GM18873 (cell line): ENCODE results near the gene SYP.
"Not testable (repeated sequence)": the region's sequence is repeated elsewhere in the genome, so short reads cannot be mapped to it uniquely, and the experiment has no call there.

ENCODE experiments used
- ATAC-seq: cut with Tn5 transposase; IDR thresholded peaks from one replicate; pipeline ENCODE4 v1.9.1; 2021; ENCODE audit warnings: mild to moderate bottlenecking, moderate library complexity, moderate number of reproducible peaks; ENCODE audit not compliant: unreplicated experiment, low FRiP score

Gene SYP

DNA sequence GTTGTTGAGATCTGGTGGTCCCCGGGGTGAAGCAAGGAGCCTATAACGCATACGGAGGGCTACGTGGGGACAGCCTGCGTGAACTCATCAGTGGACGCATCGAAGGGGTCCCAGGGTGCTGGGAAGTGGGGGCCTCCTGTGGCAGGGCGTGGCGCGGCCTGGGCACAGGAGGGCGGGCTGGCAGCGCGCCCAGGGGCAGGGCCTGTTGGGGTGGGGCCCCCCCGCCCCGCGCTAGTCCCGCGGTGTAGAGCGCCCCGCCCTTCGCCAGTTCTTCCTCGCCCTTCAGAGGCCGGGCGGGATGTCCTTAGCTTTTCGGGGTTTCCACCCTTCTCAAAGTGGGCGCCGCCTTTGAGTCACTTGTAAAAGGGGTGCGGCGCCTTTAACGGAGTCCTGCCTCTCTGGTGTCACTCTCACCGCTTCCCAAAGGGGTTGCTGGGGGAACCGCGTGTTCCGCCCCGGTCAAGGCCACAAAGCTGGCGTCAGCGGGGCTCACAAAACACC, 27.7 kb downstream of the SYP start:
- peak; percentile 49 for ATAC-seq

DNA sequence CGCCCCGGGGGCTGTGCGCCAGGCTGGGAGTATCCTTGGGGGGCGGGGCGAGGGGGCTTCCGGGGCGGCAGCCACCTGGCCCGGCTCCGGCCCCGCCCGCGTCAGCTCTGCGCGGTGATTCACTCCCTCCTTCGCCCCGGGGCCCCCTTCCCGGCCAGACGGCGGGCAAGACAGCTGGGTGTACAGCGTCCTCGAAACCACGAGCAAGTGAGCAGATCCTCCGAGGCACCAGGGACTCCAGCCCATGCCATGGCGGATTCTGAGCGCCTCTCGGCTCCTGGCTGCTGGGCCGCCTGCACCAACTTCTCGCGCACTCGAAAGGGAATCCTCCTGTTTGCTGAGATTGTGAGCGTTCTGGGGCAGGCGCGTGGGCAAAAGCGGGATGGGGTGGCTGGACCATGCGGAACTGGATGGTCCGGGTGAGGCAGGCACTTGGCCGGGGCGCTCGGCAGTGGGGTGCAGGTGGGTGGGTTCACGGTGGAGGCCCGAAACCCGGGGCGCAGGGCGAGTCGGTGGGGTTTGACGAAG, 28.2 kb downstream of the SYP start, which contains the start of gene PLP2:
Gene PLP2, plus strand, starts transcription at position 147 of the 528 bp plus-strand sequence. Its CDS starts 103 bp downstream, at position 250.
- no peak for ATAC-seq

DNA sequence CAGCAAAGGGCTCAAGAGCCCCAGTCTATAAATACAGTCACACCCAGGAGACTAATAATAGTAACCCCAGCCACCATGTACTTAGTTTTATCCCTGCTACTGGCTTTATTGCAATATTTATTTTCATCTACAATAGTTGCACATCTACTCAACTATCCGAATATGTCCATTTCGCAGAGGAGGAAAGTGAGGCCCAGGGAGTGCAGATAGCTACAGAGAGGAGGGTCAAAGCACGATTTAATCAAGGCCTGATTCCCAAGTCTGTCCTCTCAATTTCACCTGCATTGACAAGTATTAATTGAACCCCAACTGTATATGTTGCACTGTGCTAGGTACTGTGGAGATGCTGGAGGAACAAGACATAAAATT, 32.3 kb downstream of the SYP start:
- no peak for ATAC-seq

DNA sequence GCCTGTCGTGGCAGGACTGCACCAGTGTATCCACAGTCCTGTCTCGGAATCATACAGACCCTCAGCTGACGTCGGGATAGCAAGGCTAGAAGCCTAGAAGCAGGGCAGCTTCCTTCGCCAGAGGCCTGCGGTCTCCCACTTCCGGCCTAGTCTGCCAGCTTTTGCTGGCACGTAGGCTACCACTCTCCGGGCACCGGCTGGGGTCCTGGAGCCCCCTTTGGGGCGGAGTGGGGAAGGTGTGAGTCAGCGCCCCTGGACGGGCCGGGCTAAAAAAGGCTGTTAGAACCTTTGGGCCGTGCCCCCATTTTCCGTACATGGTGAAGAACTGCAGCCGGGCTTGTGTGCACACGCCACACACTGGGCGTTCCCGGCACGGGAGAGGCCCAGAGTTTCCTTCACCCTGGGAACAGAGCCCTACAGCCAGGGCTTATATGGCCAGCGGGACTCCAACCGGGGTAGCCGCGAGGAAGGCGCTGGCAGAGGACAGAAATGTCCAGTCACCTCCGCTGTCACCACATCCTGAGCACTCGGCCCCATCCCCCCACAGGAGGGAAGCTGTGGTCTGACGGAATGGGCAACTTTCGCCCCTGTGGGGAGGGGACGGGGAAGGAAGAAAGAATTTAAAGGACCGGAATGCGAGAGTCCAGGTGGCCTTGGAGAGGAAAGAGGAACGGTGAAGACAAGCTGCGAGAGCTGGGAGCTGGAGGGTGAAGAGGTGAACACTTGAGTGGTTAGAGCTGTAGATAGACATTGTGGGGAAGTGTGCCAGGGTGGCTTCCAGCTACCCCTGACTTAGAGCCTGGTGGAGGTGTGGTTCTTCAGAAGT, 32.9 kb downstream of the SYP start:
- ATAC-seq: no peak

DNA sequence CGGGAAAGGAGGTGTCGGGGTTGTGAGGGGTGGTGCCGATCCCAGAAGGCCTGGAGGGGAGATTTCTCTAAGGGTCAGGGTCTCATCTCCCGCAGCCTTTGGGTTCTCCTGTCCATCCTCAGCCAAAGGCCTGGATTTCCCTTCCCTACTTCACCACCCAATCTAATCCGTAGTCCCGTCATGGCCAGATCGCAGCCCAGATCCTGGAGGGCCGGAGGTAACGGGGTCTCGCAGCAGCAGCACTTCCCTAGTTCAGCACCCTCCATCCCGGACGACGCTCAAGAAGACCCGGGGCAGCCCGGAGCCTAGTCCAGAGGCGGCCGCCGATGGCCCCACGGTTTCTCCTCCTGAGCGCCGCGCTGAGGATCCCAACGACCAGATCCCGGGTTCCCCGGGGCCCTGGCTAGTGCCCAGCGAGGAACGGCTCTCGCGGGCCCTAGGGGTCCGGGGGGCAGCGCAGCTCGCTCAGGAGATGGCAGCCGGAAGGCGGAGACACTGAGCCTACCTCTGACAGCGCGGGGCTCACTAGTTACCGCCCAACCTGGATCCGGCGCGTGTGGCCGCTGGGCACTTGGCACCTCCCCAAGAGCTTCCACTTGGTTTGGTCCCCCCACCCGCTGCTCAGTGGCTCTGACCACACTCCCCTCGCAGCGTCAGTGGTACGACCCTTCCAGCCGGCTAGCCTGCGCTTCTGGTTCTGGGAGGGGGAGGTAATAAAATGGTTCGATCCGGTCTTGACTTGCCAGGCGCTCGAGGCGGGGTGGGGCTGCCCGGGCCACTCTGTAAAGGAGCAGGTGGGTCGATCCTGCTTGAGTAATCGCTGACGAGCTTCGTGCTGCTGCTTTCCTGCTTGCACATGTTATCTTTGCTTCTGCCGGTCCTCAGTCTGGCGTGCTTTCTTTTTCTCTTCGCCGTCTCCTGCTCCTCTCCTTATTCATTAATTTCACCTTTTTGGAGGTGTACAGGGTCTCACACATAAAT, 33.8 kb downstream of the SYP start:
- peak; percentile 41 for ATAC-seq

DNA sequence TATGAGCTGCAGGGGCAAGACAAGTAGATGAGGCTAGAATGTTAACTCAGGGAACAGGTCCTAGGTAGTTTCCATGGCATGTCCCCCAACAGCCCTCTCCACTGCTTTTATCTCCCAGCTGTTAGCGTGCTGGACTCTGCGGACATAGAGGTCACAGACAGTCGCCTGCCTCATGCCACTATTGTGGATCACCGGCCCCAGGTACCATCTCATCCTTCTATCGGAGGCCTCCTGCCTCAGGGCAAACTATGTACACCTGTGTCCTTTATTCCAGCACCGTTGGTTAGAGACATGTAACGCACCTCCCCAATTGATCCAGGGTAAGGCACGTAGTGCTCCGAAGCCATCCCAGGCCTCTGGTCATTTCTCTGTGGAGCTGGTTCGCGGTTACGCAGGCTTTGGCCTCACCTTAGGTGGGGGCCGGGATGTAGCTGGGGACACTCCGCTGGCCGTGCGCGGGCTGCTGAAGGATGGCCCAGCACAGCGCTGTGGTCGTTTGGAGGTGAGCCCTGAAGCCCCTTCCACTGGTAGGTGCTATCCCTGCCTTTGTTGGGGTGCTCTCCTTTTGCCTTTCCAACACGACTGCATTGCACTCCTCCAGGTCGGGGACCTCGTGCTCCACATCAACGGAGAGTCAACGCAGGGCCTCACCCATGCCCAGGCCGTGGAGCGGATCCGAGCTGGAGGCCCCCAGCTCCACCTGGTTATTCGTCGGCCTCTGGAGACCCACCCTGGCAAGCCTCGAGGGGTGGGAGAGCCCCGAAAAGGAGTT, 35.2 kb downstream of the SYP start:
- no peak for ATAC-seq

DNA sequence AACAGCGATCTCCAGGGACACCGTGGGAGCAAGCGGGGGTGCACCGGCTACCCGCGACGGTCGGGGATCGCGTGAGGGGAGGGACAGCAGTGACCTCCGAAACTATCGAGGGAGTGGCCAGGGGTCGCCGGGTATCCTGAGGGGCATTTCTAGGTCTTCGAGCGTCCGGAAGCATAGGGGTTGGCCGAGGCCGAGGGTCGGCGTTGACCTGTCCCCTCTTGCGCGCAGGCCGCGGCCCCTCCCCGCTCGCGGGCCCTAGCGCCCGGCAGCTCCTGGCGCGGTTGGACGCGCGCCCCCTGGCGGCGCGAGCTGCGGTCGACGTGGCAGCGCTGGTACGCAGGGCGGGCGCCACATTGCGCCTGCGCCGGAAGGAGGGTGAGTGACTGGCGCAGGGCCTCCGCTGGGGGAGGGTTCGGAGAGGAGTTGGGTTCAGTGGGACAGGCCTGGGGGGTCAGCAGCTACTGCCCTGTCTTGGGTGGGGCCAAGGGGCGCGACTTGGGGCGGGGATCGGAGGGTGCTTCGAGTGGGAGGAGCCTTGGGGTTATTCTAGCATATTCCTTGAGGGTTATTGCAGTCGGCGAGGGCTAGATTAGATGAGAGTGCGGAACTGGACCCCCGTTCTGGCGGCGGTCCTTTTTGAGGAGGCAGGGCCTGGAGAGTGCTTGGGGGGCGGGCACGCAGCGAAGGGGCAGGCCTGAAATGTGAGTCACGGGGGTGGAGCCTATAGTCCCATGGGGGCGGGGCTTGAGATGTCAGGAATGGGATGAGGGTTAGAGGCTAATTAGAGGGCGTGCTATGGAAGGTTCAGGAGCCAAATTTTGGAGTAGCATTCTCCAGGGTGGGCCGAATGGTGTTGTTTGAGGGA, 36.2 kb downstream of the SYP start:
- no peak for ATAC-seq

DNA sequence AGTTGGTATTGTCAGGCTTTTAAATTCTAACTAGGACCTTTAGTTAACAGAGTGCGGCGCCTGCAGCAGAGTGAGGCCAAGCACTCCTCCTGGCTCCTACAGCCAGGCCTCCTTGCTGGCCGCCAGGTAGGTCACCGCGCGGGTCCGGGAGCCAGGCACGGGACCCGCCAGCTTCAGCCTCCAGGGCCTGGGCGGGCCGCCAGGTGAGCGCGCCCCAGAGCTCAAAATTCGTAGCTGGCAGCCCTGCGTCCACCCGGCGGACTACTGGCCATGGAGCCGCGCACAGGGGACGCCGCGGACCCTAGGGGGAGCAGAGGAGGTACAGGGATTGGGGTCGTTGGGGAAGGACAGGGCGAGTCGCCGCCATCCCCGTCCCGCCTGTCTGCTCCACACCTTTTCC, 37.4 kb downstream of the SYP start, which contains the start of gene MAGIX:
Gene MAGIX, plus strand, starts transcription at position 139 of the 400 bp plus-strand sequence. Its CDS starts 132 bp downstream, at position 271.
- no peak for ATAC-seq

DNA sequence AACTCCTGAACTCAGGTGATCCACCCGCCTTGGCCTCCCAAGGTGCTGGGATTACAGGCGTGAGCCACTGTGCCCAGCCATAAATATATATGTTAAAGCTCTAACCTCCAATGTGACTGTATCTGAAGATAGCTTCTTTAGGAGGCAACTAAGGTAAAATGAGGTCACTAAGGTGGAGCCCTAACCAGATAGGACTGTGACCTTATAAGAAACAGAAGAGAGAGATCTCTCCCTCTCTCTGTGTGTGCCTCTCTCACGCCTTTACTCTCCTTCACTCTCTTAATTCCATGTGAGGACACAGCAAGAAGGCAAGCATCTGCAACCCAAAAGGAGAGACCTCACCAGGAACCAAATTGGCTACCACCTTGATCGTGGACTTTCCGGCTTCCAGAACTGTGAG, 38.4 kb downstream of the SYP start:
- ATAC-seq: no peak

DNA sequence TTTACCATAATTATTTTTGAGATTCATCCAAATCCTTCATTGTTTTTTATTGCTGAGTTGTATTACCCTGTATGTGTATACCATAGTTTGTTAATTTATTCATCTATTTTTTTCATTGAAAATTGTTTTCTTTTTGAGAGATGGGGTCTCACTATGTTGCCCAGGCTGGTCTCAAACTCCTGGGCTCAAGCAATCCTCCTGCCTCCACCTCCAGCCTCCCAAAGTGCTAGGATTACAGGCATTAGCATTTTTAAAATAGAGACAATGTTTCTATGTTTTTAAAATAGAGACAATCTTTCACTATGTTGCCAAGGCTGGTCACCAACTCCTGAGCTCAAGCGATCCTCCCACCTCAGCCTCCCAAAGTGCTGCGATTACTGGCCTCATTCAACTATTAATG, 39.1 kb downstream of the SYP start:
- ATAC-seq: no peak

DNA sequence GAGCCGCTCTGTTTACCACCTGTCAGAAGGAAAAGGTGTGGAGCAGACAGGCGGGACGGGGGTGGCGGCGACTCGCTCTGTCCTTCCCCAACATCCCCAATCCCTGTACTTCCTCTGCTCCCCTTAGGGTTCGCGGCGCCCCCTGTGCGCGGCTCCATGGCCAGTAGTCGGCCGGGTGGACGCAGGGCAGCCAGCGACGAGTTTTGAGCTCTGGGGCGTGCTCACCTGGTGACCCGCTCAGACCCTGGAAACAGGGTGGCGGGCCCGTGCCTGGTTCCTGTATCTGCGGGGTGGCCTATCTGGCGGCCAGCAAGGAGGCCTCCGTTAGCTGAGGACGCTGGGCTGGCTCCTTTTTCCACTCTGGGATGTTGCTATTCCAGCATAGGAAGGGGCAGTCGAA, 42.8 kb downstream of the SYP start:
- ATAC-seq: no peak

DNA sequence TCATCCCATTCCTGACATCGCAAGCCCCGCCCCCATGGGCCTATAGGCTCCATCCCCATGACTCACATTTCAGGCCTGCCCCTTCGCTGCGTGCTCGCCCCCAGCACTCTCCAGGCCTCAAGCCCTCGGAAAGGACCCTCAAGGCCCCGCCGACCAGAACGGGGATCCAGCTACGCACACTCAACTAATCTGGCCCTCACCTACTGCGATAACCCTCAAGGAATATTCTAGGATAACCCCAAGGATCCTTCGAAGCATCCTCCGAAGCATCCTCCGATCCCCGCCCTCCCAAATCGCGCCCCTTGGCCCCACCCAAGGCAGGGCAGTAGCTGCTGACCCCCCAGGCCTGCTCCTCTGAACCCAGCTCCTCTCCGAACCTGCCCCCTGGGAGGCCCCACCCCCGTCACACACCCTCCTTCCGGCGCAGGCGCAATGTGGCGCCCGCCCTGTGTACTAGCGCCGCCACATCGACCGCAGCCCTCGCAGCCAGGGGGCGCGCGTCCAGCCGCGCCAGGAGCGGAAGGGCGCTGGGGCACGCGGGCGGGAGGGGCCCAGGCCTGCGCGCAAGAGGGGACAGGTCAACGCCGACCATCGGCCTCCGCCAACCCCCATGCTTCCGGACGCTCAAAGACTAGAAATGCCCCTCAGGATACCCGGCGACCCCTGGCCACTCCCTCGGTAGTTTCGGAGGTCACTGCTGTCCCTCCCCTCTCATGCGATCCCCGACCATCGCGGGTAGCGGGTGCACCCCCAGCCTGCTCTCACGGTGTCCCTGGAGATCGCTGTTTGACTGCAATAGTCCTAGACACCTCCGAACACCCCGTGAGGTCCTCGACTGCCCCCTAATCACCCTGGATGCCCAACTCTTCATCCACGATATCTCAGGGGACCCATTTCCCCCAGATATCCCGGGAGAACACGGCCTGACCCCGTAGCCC, 43.8 kb downstream of the SYP start:
- ATAC-seq: peak; percentile 61

DNA sequence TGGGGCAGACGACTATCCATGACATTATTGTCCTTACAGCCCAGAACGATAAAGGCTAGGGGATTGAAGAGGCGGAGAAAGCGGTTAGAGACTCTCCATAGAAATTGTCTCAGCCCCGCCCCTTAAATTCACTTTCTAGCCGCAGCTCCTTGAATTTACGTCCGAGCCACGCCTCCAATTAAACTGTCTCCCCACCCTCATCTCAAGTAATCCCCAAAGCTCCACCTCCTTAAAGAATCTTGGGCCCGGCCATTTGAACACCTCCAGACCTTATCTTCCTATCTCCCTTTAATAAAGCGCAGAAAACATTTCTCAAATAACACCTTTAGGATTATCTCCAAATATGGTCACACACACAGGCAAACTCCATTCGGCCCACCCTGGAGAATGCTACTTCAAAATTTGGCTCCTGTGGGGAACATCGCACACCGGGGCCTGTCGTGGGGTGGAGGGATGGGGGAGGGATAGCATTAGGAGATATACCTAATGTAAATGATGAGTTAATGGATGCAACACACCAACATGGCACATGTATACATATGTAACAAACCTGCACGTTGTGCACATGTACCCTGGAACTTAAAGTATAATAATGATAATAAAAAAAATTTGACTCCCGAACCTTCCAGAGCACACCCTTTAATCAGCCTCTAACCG, 44.6 kb downstream of the SYP start:
- no peak for ATAC-seq

DNA sequence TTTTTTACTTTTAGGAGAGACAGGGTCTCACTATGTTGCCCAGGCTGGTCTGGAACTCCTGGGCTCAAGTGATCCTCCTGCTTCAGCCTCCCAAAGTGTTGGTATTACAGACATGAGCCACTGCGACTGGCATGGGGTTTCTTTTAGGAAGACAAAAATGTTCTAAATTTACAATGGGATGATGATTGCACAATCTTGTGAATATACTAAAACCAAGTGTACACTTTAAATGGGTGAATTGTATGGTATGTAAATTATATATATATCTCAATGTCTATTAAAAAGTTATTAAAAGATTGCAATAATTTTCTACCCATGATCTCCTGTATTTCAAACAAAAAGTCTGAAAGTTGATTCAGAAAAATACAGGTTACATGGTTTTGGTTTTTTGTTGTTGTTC, 46.5 kb downstream of the SYP start:
- no peak for ATAC-seq

DNA sequence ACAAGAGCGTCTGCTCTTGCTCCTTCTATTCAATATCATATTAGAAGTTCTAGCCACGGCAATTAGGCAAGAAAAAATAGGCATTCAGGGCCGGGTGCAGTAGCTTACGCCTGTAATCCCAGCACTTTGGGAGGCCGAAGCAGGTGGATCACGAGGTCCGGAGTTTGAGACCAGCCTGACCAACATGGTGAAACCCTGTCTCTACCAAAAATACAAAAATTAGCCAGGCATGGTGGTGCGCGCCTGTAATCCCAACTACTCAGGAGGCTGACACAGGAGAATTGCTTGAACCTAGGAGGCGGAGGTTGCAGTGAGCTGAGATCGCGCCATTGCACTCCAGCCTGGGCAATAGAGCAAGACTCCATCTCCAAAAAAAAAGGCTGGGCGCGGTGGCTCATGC, 50.7 kb downstream of the SYP start:
- ATAC-seq: not testable (repeated sequence)

DNA sequence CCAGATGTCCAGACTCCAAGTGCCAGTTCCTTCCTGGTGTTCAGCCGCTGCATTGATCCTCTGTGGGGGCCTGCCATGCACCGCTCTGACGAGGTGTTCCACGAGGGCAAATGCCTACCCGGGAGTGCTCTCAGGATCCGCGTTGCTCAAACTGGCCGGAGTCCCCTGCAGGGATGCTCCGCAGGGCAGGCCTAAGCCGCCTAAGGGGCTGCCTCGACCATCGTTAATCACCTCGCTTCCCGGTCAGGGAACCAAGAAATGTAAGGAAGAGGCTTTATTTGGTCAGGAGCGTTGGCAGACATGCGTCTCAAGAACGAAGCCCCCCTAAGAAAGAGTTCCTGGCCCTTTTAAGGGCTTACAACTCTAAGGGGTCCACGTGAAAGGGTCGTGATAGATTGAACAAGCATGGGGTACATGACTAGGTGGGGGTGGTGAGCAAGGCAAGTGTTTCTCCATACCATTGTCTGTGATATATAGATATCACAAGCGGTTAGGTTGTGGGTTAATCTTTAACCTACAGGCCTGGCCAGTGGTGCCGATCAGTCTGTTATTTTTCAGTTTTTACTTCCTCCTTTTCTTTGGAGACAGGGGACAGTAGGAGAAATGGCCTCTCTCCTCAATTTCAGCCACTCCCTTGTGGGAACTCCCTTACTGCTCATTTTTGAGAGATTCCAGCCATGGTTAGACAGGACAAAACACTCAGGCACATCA, 51.4 kb downstream of the SYP start:
- not testable (repeated sequence) for ATAC-seq

DNA sequence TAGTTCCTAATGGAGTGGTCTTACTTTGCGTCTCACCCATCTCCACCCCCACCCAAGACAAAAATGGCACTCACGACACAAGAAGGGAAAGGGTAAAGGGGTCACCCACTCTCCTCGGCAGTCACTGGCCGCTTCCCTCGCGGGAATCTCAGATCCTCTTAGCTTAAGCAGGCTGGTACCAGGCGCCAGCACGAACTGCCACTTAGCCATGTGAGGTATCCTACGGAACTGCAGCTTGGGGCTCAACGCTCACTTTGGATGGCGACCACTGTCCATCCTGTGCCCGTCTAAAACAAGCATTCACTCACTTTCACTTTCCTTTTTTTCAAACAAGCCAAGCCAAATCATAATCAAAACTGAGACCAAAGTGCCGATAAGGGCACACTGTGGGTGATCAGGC, 52.1 kb downstream of the SYP start:
- no peak for ATAC-seq
